ENCODE measurements around the gene SEPTIN1. TPM values are rescaled to one million over a fixed set of nuclear protein-coding genes. Genes with fewer than 3 reads are reported as not detected.
"Not testable (repeated sequence)": the region's sequence is repeated elsewhere in the genome, so short reads cannot be mapped to it uniquely, and the experiment has no call there.

SEPTIN1 gene
- total RNA-seq, 2 experiments from 2014 or later, result 343 to 354 TPM

- not testable (repeated sequence) for H3K4me1 Mint-ChIP-seq; H3K27ac Mint-ChIP-seq; DNase-seq; H3K36me3 Mint-ChIP-seq (ENCODE audit: low read depth); H3K9me3 Mint-ChIP-seq; H3K27me3 Mint-ChIP-seq; H3K4me3 Mint-ChIP-seq
- CTCF ChIA-PET, result interaction anchor here (1.4 kb wide), 1 partner anchor 67 kb away, joined by 5 read pairs; no protein-coding TSS in a partner anchor
- POLR2A ChIA-PET, result interaction anchor here (1.1 to 1.7 kb wide), 2 partner anchors 13 to 29 kb away, joined by 5 read pairs; partner anchors contain the start of gene CD2BP2
Measured at GRCh38 chr16:30341971-30342370, 40.4 kb downstream of the SEPTIN1 start.

GRCh38 chr16:30340621-30341020 lies 41.7 kb downstream of the SEPTIN1 start:
- no peaks in the 10 kb centered on the region for H3K9me3 Mint-ChIP-seq
- no peak overlapping the region for H3K27ac Mint-ChIP-seq
- no peak overlapping the region for H3K4me3 Mint-ChIP-seq
- DNase-seq, result no peak
- H3K27me3 Mint-ChIP-seq, result no peaks in the 10 kb centered on the region
- H3K4me1 Mint-ChIP-seq, result peaks cover 14% of the 10 kb centered on the region
- POLR2A ChIA-PET, result interaction anchor here (1.9 kb wide), 1 partner anchor 14 kb away, joined by 5 read pairs; the partner anchor contains the start of gene CD2BP2
- CTCF ChIA-PET, result no interaction called here
- H3K36me3 Mint-ChIP-seq (ENCODE audit: low read depth), result no peaks in the 10 kb centered on the region

GRCh38 chr16:30338715-30339114 lies 43.6 kb downstream of the SEPTIN1 start:
- H3K36me3 Mint-ChIP-seq (ENCODE audit: low read depth); POLR2A ChIA-PET; H3K9me3 Mint-ChIP-seq; DNase-seq; CTCF ChIA-PET; H3K27ac Mint-ChIP-seq; H3K4me3 Mint-ChIP-seq; H3K27me3 Mint-ChIP-seq: not testable (repeated sequence)
- H3K4me1 Mint-ChIP-seq, result peaks cover 17% of the 10 kb centered on the region

GRCh38 chr16:30337964-30338357 lies 44.4 kb downstream of the SEPTIN1 start:
- H3K4me1 Mint-ChIP-seq, result peaks cover 17% of the 10 kb centered on the region
- DNase-seq; POLR2A ChIA-PET; H3K36me3 Mint-ChIP-seq (ENCODE audit: low read depth); H3K9me3 Mint-ChIP-seq; CTCF ChIA-PET; H3K27ac Mint-ChIP-seq; H3K4me3 Mint-ChIP-seq; H3K27me3 Mint-ChIP-seq: not testable (repeated sequence)

GRCh38 chr16:30335598-30336474 lies 46.5 kb downstream of the SEPTIN1 start:
- peak; percentile 39 for DNase-seq
- Mint-ChIP-seq H3K4me3 (peak overlapping the region; percentile 89), H3K27me3 (no peaks in the 10 kb centered on the region), H3K36me3 (ENCODE audit: low read depth) (no peaks in the 10 kb centered on the region), H3K27ac (peak overlapping the region; percentile 63), H3K9me3 (no peaks in the 10 kb centered on the region), H3K4me1 (peaks cover 20% of the 10 kb centered on the region)
- CTCF ChIA-PET, result interaction anchor here (1.0 to 1.5 kb wide), 3 partner anchors 74 to 223 kb away, joined by 3 to 5 read pairs (median 3); partner anchors contain the start of gene ZNF764
- POLR2A ChIA-PET, result interaction anchor here (0.6 to 2.1 kb wide), 19 partner anchors 9 to 272 kb away, joined by 3 to 20 read pairs (median 5); partner anchors contain the start of genes ALDOA, CD2BP2, SEPTIN1 and TBC1D10B

GRCh38 chr16:30335028-30335597 lies 47.2 kb downstream of the SEPTIN1 start:
- POLR2A ChIA-PET, result interaction anchor here (0.6 to 2.1 kb wide), 19 partner anchors 10 to 271 kb away, joined by 3 to 20 read pairs (median 5); partner anchors contain the start of genes ALDOA, CD2BP2, SEPTIN1 and TBC1D10B
- H3K4me1 Mint-ChIP-seq, result peaks cover 20% of the 10 kb centered on the region

GRCh38 chr16:30334473-30334989 lies 47.8 kb downstream of the SEPTIN1 start:
- ChIA-PET POLR2A (interaction anchor here (1.0 to 2.1 kb wide), 10 partner anchors 12 to 269 kb away, joined by 3 to 20 read pairs (median 8); partner anchors contain the start of genes ALDOA, CD2BP2, SEPTIN1 and TBX6), CTCF (interaction anchor here (0.6 to 1.5 kb wide), 3 partner anchors 75 to 279 kb away, joined by 3 to 5 read pairs (median 4); partner anchors contain the start of gene ZNF764)
- not testable (repeated sequence) for H3K9me3 Mint-ChIP-seq; H3K27me3 Mint-ChIP-seq; H3K36me3 Mint-ChIP-seq (ENCODE audit: low read depth)
- H3K4me1 Mint-ChIP-seq, result peaks cover 20% of the 10 kb centered on the region
- peak overlapping the region; percentile 80 for H3K27ac Mint-ChIP-seq
- H3K4me3 Mint-ChIP-seq, result peak overlapping the region; percentile 89
- peak; percentile 91 for DNase-seq

More at GRCh38 chr16:30335028-30335597, 47.2 kb downstream of the SEPTIN1 start:
- Mint-ChIP-seq H3K4me3 (peak overlapping the region; percentile 89), H3K27ac (peak overlapping the region; percentile 76)
- H3K27me3 Mint-ChIP-seq; H3K36me3 Mint-ChIP-seq (ENCODE audit: low read depth); H3K9me3 Mint-ChIP-seq: not testable (repeated sequence)
- CTCF ChIA-PET, result interaction anchor here (0.6 to 1.5 kb wide), 4 partner anchors 74 to 280 kb away, joined by 3 to 5 read pairs (median 4); partner anchors contain the start of gene ZNF764
- peak; percentile 86 for DNase-seq

Other genes starting within 250 kb of the SEPTIN1 start
- 1,000 to 10,000 TPM; 1,737 to 1,754 TPM for gene CORO1A, start 199.0 kb downstream of the SEPTIN1 start, total RNA-seq
- 100 to 1,000 TPM; 145 to 146 TPM for gene BOLA2B, start 188.9 kb downstream of the SEPTIN1 start, total RNA-seq
- 100 to 1,000 TPM; 102 to 149 TPM for gene SLX1A, start 188.7 kb downstream of the SEPTIN1 start, total RNA-seq
- gene SULT1A3, start 183.3 kb downstream of the SEPTIN1 start, total RNA-seq, result 10 to 100 TPM; 23.3 to 28.4 TPM
- gene NPIPB13, start 134.1 kb downstream of the SEPTIN1 start, total RNA-seq, result 1 to 10 TPM; 5.1 to 9.8 TPM
- 10 to 100 TPM; 75.6 to 75.9 TPM for gene CD2BP2, start 27.3 kb downstream of the SEPTIN1 start, total RNA-seq
- gene TBC1D10B, start 12.1 kb downstream of the SEPTIN1 start, total RNA-seq, result 10 to 100 TPM; 69.2 TPM
- gene MYL11, start 7.8 kb downstream of the SEPTIN1 start, total RNA-seq, result 1 to 10 TPM in 1 of 2 experiments, not detected in 1; 1.2 TPM
- gene ZNF48, start 12.9 kb upstream of the SEPTIN1 start, total RNA-seq, result 10 to 100 TPM; 14.2 to 14.5 TPM
- gene ZNF771, start 25.0 kb upstream of the SEPTIN1 start, total RNA-seq, result 1 to 10 TPM; 4.2 to 4.5 TPM
- gene DCTPP1, start 47.5 kb upstream of the SEPTIN1 start, total RNA-seq, result 10 to 100 TPM; 51.3 to 51.4 TPM
- gene SEPHS2, start 63.3 kb upstream of the SEPTIN1 start, total RNA-seq, result 10 to 100 TPM; 56.3 to 57.8 TPM
- gene ITGAL, start 90.2 kb upstream of the SEPTIN1 start, total RNA-seq, result 100 to 1,000 TPM; 583 to 586 TPM
- gene ZNF768, start 144.0 kb upstream of the SEPTIN1 start, total RNA-seq, result 1 to 10 TPM; 5.9 to 6.0 TPM
- gene ZNF747, start 152.3 kb upstream of the SEPTIN1 start, total RNA-seq, result 10 to 100 TPM; 10.6 to 10.7 TPM
- 10 to 100 TPM; 16.0 to 16.8 TPM for gene ZNF764, start 175.8 kb upstream of the SEPTIN1 start, total RNA-seq
- gene ZNF688, start 189.2 kb upstream of the SEPTIN1 start, total RNA-seq, result 10 to 100 TPM; 19.2 to 22.8 TPM
- 10 to 100 TPM; 12.9 to 13.3 TPM for gene ZNF785, start 203.1 kb upstream of the SEPTIN1 start, total RNA-seq
- 10 to 100 TPM in 1 of 2 experiments, 1 to 10 TPM in 1; 9.9 to 11.7 TPM for gene ZNF689, start 227.8 kb upstream of the SEPTIN1 start, total RNA-seq

Measured in activated CD4-positive, alpha-beta memory T cell treated with anti-CD3 and anti-CD28 coated beads, Interleukin-2, amount 10 ng/mL, durations not matched to agents 7 days and 5 days (primary cell).